ENCODE results near the gene SYT2.

Gene SYT2

DNA sequence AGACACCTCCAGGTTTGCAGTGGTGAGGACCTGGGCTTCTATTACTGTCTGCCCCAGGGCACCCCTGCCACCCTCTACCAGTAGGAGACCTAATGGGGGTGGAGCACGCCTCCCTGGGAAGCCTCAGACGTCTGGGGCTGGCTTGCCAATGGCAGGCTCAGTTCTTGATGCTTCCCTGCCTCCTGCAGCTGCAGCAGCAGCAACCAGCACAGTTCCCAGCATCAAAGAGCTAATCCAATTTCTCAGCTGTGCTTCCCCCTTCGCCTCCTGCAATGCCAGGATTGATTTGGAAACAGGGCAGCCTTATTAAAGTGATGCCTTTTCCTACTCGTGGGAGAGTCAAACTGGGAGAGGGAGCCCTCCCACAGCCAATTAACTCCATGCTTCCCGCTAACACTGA is 8.2 kb downstream of the SYT2 start:
- no peak overlapping the region for H3K4me3 ChIP-seq (ENCODE audit: low read depth, low read length)
- no peaks in the 10 kb centered on the region for H3K27me3 ChIP-seq (ENCODE audit: insufficient read depth, low read depth, severe bottlenecking)
- H3K27ac ChIP-seq: no peak overlapping the region
- TF ChIP-seq, protein P1, sequence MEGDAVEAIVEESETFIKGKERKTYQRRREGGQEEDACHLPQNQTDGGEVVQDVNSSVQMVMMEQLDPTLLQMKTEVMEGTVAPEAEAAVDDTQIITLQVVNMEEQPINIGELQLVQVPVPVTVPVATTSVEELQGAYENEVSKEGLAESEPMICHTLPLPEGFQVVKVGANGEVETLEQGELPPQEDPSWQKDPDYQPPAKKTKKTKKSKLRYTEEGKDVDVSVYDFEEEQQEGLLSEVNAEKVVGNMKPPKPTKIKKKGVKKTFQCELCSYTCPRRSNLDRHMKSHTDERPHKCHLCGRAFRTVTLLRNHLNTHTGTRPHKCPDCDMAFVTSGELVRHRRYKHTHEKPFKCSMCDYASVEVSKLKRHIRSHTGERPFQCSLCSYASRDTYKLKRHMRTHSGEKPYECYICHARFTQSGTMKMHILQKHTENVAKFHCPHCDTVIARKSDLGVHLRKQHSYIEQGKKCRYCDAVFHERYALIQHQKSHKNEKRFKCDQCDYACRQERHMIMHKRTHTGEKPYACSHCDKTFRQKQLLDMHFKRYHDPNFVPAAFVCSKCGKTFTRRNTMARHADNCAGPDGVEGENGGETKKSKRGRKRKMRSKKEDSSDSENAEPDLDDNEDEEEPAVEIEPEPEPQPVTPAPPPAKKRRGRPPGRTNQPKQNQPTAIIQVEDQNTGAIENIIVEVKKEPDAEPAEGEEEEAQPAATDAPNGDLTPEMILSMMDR (IDR thresholded peaks at IDR 0.05; ENCODE audit: low read depth, low read length): no peak
- DNase-seq: no peak
- H3K36me3 ChIP-seq: 0 out of 2 replicates have a peak, but pooled peaks cover 1% of the 10 kb centered on the region
- H3K9me3 ChIP-seq (ENCODE audit: severe bottlenecking): no peaks in the 10 kb centered on the region

DNA sequence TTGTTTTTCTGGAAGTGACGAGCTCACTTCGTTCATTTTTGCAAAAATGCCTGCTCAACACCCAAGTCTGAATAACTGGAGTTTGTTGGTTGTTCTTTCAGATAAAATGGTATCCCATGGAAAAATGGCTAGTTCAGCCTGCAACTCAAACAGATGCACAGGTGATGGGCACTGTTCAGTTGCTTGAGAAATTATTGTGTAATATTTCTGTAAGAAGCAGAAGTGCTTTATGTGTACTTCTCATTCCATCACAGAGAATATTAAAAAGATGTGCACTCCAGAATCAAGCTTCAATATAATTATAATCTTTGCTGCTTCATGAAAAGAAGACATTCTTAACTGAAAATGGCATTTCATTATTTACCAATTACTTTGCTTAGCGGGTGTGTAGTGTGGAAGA is 9.1 kb downstream of the SYT2 start:
- TF ChIP-seq, protein P1 (IDR thresholded peaks at IDR 0.05; ENCODE audit: low read depth, low read length): no peak
- no peak overlapping the region for H3K27ac ChIP-seq
- H3K36me3 ChIP-seq: 0 out of 2 replicates have a peak, but pooled peaks cover 3% of the 10 kb centered on the region
- no peaks in the 10 kb centered on the region for H3K27me3 ChIP-seq (ENCODE audit: insufficient read depth, low read depth, severe bottlenecking)
- H3K4me3 ChIP-seq (ENCODE audit: low read depth, low read length): no peak overlapping the region
- no peaks in the 10 kb centered on the region for H3K9me3 ChIP-seq (ENCODE audit: severe bottlenecking)
- DNase-seq: no peak

DNA sequence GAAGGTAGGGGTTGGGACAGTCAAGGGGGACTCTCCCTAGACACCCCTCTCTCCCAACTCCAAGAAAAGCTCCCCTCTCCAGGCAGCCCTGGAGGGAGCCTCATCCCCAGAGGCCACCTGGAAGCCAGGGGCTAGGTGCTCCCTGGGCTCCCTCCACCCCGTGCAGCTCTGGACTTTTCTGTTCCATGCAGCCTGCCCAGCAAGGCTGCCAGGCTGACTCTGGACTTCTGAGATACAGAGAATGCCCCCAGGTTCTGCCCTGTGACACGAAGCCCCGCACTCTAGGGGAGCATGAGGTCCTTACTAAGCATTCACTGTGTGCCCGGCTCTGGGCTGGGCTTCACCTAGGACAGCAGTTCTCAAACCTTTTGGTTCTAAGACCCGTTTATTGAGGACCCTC is 10.2 kb downstream of the SYT2 start:
- TF ChIP-seq, protein P1 (IDR thresholded peaks at IDR 0.05; ENCODE audit: low read depth, low read length): no peak
- Histone ChIP-seq H3K27me3 (ENCODE audit: insufficient read depth, low read depth, severe bottlenecking) (no peaks in the 10 kb centered on the region), H3K27ac (no peak overlapping the region), H3K9me3 (ENCODE audit: severe bottlenecking) (no peaks in the 10 kb centered on the region), H3K36me3 (0 out of 2 replicates have a peak, but pooled peaks cover 3% of the 10 kb centered on the region), H3K4me3 (ENCODE audit: low read depth, low read length) (no peak overlapping the region)
- no peak for DNase-seq

DNA sequence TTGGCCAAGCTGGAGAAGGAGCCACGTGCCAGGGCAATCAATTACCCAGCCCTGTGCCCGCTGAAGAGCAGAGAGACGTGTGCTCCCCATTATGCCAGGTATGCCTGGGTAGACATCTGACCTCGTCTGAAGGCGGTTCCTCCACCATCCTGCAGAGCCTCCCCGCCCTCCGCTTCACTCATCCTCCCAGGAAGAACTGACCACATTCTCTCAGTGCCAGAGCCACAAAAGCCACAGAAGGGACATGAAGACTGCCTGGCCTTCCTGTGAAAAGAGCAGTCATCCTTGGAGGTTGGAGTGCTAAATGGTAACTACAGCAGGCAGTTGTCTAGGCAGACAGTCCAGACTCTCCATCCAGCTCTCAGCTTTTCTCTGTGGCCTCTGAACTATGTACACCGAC is 12.0 kb downstream of the SYT2 start:
- TF ChIP-seq, protein P1 (IDR thresholded peaks at IDR 0.05; ENCODE audit: low read depth, low read length): no peak
- Histone ChIP-seq H3K36me3 (0 out of 2 replicates have a peak, but pooled peaks cover 3% of the 10 kb centered on the region), H3K27ac (no peak overlapping the region), H3K27me3 (ENCODE audit: insufficient read depth, low read depth, severe bottlenecking) (no peaks in the 10 kb centered on the region), H3K4me3 (ENCODE audit: low read depth, low read length) (no peak overlapping the region), H3K9me3 (ENCODE audit: severe bottlenecking) (no peaks in the 10 kb centered on the region)
- DNase-seq: no peak

DNA sequence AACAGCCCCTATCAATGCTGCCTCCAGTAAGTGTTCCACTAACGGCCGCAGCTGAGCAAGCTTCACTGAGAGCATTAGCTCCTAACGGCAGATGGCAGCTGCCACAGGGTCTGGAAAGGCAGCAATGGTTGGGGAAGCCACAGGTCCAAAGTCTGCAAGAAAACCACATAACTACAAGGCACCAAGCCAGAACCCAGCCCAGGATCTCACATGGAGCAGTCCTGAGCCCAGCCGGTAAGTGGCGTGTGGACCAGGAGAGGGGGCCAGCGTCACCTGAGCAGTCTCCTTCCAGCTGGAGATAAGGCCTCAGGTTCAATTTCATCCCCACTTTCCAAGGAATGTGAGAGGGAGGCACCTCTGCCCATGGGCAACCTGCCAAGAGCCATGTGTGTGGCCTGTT is 13.2 kb downstream of the SYT2 start:
- Histone ChIP-seq H3K36me3 (0 out of 2 replicates have a peak, but pooled peaks cover 3% of the 10 kb centered on the region), H3K4me3 (ENCODE audit: low read depth, low read length) (no peak overlapping the region), H3K27ac (peak overlapping the region; percentile 1), H3K9me3 (ENCODE audit: severe bottlenecking) (no peaks in the 10 kb centered on the region), H3K27me3 (ENCODE audit: insufficient read depth, low read depth, severe bottlenecking) (no peaks in the 10 kb centered on the region)
- peak; percentile 81 for DNase-seq
- TF ChIP-seq, protein P1 (IDR thresholded peaks at IDR 0.05; ENCODE audit: low read depth, low read length): peak; percentile 77

DNA sequence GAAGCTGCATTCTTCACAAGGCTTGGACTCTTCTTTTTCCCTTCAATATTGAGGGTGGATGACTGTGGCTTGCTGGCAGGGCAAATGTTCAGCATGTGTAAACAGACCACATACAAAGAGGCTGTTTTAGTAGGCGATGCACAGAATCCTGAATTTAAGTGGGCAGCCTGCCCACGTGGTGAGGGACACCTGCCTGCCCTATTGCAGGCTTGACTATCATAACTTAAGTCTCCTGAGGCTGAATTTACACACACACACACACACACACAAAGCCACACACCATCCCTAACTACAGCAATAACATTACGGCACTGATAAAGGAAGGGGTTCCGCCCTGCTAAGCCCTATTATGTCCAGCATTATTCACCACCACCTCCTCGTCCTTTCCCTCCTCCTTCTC is 15.9 kb downstream of the SYT2 start:
- H3K27me3 ChIP-seq (ENCODE audit: insufficient read depth, low read depth, severe bottlenecking): no peaks in the 10 kb centered on the region
- H3K9me3 ChIP-seq (ENCODE audit: severe bottlenecking): no peaks in the 10 kb centered on the region
- H3K27ac ChIP-seq: no peak overlapping the region
- no peak for DNase-seq
- H3K36me3 ChIP-seq: 0 out of 2 replicates have a peak, but pooled peaks cover 3% of the 10 kb centered on the region
- no peak overlapping the region for H3K4me3 ChIP-seq (ENCODE audit: low read depth, low read length)
- TF ChIP-seq, protein P1 (IDR thresholded peaks at IDR 0.05; ENCODE audit: low read depth, low read length): no peak

Data from WERI-Rb-1 (cell line).